Measurements from ENCODE around the gene MORN3.

The MORN3 gene

GRCh38 chr12:121613462-121613861 lies 56.0 kb downstream of the MORN3 start:
- Histone ChIP-seq H3K27me3 (replicated peaks; ENCODE audit: control insufficient read depth, insufficient read depth, low read length) (no peaks in the 10 kb centered on the region), H3K4me3 (ENCODE audit: low read length) (no peak overlapping the region), H3K9ac (ENCODE audit: low read length) (no peak overlapping the region), H3K36me3 (ENCODE audit: control insufficient read depth, insufficient read depth, low read length, severe bottlenecking) (no peaks in the 10 kb centered on the region), H3K9me3 (ENCODE audit: control insufficient read depth, low read length) (no peaks in the 10 kb centered on the region), H3K4me1 (ENCODE audit: control insufficient read depth, insufficient read depth, low read length) (peaks cover 14% of the 10 kb centered on the region)
- no peak for DNase-seq (ENCODE audit: low read depth)

- DNase-seq (ENCODE audit: low read depth), result no peak
- Histone ChIP-seq H3K4me1 (ENCODE audit: control insufficient read depth, insufficient read depth, low read length) (peaks cover 14% of the 10 kb centered on the region), H3K9me3 (ENCODE audit: control insufficient read depth, low read length) (no peaks in the 10 kb centered on the region), H3K9ac (ENCODE audit: low read length) (no peak overlapping the region), H3K36me3 (ENCODE audit: control insufficient read depth, insufficient read depth, low read length, severe bottlenecking) (no peaks in the 10 kb centered on the region), H3K27me3 (replicated peaks; ENCODE audit: control insufficient read depth, insufficient read depth, low read length) (no peaks in the 10 kb centered on the region), H3K4me3 (ENCODE audit: low read length) (no peak overlapping the region)
Measured at GRCh38 chr12:121611306-121611705, 58.1 kb downstream of the MORN3 start.

- H3K9me3 ChIP-seq (ENCODE audit: control insufficient read depth, low read length), result no peaks in the 10 kb centered on the region
- peak overlapping the region; percentile 32 for H3K4me3 ChIP-seq (ENCODE audit: low read length)
- H3K4me1 ChIP-seq (ENCODE audit: control insufficient read depth, insufficient read depth, low read length), result peaks cover 14% of the 10 kb centered on the region
- H3K9ac ChIP-seq (ENCODE audit: low read length), result peak overlapping the region; percentile 64
- no peaks in the 10 kb centered on the region for H3K36me3 ChIP-seq (ENCODE audit: control insufficient read depth, insufficient read depth, low read length, severe bottlenecking)
- DNase-seq (ENCODE audit: low read depth), result peak; percentile 50
- no peaks in the 10 kb centered on the region for H3K27me3 ChIP-seq (replicated peaks; ENCODE audit: control insufficient read depth, insufficient read depth, low read length)
Measured at GRCh38 chr12:121610239-121611149, 59.0 kb downstream of the MORN3 start.

- peaks cover 14% of the 10 kb centered on the region for H3K4me1 ChIP-seq (ENCODE audit: control insufficient read depth, insufficient read depth, low read length)
- no peaks in the 10 kb centered on the region for H3K27me3 ChIP-seq (replicated peaks; ENCODE audit: control insufficient read depth, insufficient read depth, low read length)
- H3K4me3 ChIP-seq (ENCODE audit: low read length), result no peak overlapping the region
- H3K9me3 ChIP-seq (ENCODE audit: control insufficient read depth, low read length), result no peaks in the 10 kb centered on the region
- no peak overlapping the region for H3K9ac ChIP-seq (ENCODE audit: low read length)
- DNase-seq (ENCODE audit: low read depth), result no peak
- no peaks in the 10 kb centered on the region for H3K36me3 ChIP-seq (ENCODE audit: control insufficient read depth, insufficient read depth, low read length, severe bottlenecking)
Measured at GRCh38 chr12:121608301-121608700, 61.2 kb downstream of the MORN3 start.

GRCh38 chr12:121603581-121603980 lies 65.9 kb downstream of the MORN3 start:
- Histone ChIP-seq H3K9ac (ENCODE audit: low read length) (no peak overlapping the region), H3K36me3 (ENCODE audit: control insufficient read depth, insufficient read depth, low read length, severe bottlenecking) (no peaks in the 10 kb centered on the region), H3K9me3 (ENCODE audit: control insufficient read depth, low read length) (no peaks in the 10 kb centered on the region), H3K4me1 (ENCODE audit: control insufficient read depth, insufficient read depth, low read length) (no peaks in the 10 kb centered on the region), H3K4me3 (ENCODE audit: low read length) (no peak overlapping the region), H3K27me3 (replicated peaks; ENCODE audit: control insufficient read depth, insufficient read depth, low read length) (no peaks in the 10 kb centered on the region)
- no peak for DNase-seq (ENCODE audit: low read depth)

GRCh38 chr12:121602766-121603165 lies 66.7 kb downstream of the MORN3 start:
- H3K9ac ChIP-seq (ENCODE audit: low read length), result no peak overlapping the region

GRCh38 chr12:121600702-121601336 lies 68.6 kb downstream of the MORN3 start:
- Histone ChIP-seq H3K9me3 (ENCODE audit: control insufficient read depth, low read length) (no peaks in the 10 kb centered on the region), H3K9ac (ENCODE audit: low read length) (no peak overlapping the region), H3K4me1 (ENCODE audit: control insufficient read depth, insufficient read depth, low read length) (no peaks in the 10 kb centered on the region), H3K4me3 (ENCODE audit: low read length) (no peak overlapping the region), H3K27me3 (replicated peaks; ENCODE audit: control insufficient read depth, insufficient read depth, low read length) (no peaks in the 10 kb centered on the region), H3K36me3 (ENCODE audit: control insufficient read depth, insufficient read depth, low read length, severe bottlenecking) (no peaks in the 10 kb centered on the region)
- no peak for DNase-seq (ENCODE audit: low read depth)

More at GRCh38 chr12:121602766-121603165, 66.7 kb downstream of the MORN3 start:
- no peak for DNase-seq (ENCODE audit: low read depth)
- Histone ChIP-seq H3K36me3 (ENCODE audit: control insufficient read depth, insufficient read depth, low read length, severe bottlenecking) (no peaks in the 10 kb centered on the region), H3K27me3 (replicated peaks; ENCODE audit: control insufficient read depth, insufficient read depth, low read length) (no peaks in the 10 kb centered on the region), H3K4me1 (ENCODE audit: control insufficient read depth, insufficient read depth, low read length) (no peaks in the 10 kb centered on the region), H3K9me3 (ENCODE audit: control insufficient read depth, low read length) (no peaks in the 10 kb centered on the region), H3K4me3 (ENCODE audit: low read length) (no peak overlapping the region)

Data from adipocyte (in vitro differentiated cells).